ENCODE data around the gene SYNGR4.

Gene SYNGR4

GRCh38 chr19:48332662-48333466 lies 31.3 kb upstream of the SYNGR4 start:
- ATAC-seq = peak; percentile 85

GRCh38 chr19:48333467-48334384 lies 30.4 kb upstream of the SYNGR4 start:
- ATAC-seq = peak; percentile 70
- TF ChIP-seq PATZ1 (CRISPR knock-in tag; IDR thresholded peaks at IDR 0.05; ENCODE audit: borderline replicate concordance) = no peak
- TF ChIP-seq TCF4 (CRISPR knock-in tag; IDR thresholded peaks at IDR 0.05; ENCODE audit: borderline replicate concordance) = no peak
- no peak for TF ChIP-seq GLIS3 (CRISPR knock-in tag; IDR thresholded peaks at IDR 0.05)
- TF ChIP-seq, protein P1, sequence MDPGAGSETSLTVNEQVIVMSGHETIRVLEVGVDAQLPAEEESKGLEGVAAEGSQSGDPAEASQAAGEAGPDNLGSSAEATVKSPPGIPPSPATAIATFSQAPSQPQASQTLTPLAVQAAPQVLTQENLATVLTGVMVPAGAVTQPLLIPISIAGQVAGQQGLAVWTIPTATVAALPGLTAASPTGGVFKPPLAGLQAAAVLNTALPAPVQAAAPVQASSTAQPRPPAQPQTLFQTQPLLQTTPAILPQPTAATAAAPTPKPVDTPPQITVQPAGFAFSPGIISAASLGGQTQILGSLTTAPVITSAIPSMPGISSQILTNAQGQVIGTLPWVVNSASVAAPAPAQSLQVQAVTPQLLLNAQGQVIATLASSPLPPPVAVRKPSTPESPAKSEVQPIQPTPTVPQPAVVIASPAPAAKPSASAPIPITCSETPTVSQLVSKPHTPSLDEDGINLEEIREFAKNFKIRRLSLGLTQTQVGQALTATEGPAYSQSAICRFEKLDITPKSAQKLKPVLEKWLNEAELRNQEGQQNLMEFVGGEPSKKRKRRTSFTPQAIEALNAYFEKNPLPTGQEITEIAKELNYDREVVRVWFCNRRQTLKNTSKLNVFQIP (CRISPR knock-in tag; IDR thresholded peaks at IDR 0.05; ENCODE audit: borderline replicate concordance, low read depth) = no peak
- no peak for TF ChIP-seq TOX (CRISPR knock-in tag; IDR thresholded peaks at IDR 0.05; ENCODE audit: borderline replicate concordance)
- TF ChIP-seq, protein P2, sequence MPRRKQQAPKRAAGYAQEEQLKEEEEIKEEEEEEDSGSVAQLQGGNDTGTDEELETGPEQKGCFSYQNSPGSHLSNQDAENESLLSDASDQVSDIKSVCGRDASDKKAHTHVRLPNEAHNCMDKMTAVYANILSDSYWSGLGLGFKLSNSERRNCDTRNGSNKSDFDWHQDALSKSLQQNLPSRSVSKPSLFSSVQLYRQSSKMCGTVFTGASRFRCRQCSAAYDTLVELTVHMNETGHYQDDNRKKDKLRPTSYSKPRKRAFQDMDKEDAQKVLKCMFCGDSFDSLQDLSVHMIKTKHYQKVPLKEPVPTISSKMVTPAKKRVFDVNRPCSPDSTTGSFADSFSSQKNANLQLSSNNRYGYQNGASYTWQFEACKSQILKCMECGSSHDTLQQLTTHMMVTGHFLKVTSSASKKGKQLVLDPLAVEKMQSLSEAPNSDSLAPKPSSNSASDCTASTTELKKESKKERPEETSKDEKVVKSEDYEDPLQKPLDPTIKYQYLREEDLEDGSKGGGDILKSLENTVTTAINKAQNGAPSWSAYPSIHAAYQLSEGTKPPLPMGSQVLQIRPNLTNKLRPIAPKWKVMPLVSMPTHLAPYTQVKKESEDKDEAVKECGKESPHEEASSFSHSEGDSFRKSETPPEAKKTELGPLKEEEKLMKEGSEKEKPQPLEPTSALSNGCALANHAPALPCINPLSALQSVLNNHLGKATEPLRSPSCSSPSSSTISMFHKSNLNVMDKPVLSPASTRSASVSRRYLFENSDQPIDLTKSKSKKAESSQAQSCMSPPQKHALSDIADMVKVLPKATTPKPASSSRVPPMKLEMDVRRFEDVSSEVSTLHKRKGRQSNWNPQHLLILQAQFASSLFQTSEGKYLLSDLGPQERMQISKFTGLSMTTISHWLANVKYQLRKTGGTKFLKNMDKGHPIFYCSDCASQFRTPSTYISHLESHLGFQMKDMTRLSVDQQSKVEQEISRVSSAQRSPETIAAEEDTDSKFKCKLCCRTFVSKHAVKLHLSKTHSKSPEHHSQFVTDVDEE (CRISPR knock-in tag; IDR thresholded peaks at IDR 0.05) = no peak
- TF ChIP-seq CSRNP3 (CRISPR knock-in tag; IDR thresholded peaks at IDR 0.05) = no peak
- no peak for TF ChIP-seq PPARA (CRISPR knock-in tag; IDR thresholded peaks at IDR 0.05; ENCODE audit: borderline replicate concordance)
- no peak for TF ChIP-seq SNAI2 (CRISPR knock-in tag; IDR thresholded peaks at IDR 0.05)

More at GRCh38 chr19:48332662-48333466, 31.3 kb upstream of the SYNGR4 start:
- TF ChIP-seq, protein P1 (CRISPR knock-in tag; IDR thresholded peaks at IDR 0.05; ENCODE audit: borderline replicate concordance, low read depth) = no peak
- TF ChIP-seq TCF4 (CRISPR knock-in tag; IDR thresholded peaks at IDR 0.05; ENCODE audit: borderline replicate concordance) (peak; percentile 68; the same call in 1 of the 2 replicates), RARB (CRISPR knock-in tag; IDR thresholded peaks at IDR 0.05) (peak; percentile 75; the same call in 1 of the 2 replicates), CSDC2 (CRISPR knock-in tag; IDR thresholded peaks at IDR 0.05) (no peak), GLIS3 (CRISPR knock-in tag; IDR thresholded peaks at IDR 0.05) (no peak), ZC3H10 (CRISPR knock-in tag; IDR thresholded peaks at IDR 0.05) (no peak), CREB5 (CRISPR knock-in tag; IDR thresholded peaks at IDR 0.05; ENCODE audit: low read depth) (no peak)
- TF ChIP-seq, protein P2 (CRISPR knock-in tag; IDR thresholded peaks at IDR 0.05) = peak; percentile 79; the same call in 1 of the 2 replicates

Measured in SK-N-SH treated with all-trans-retinoic acid at 6 μM for 48 hours (cell line).